Liver (tissue), 3 donors: ENCODE results near the gene OR2T10.

Experiments
- FOXA1 ChIP-seq: IDR thresholded peaks from 2 replicates; pipeline ENCODE4 v1.6.1; 2016; ENCODE audit warnings: antibody characterized with exemption
- FOXA2 ChIP-seq: IDR thresholded peaks from 2 replicates; pipeline ENCODE4 v1.6.1; 2016; ENCODE audit warnings: antibody characterized with exemption
- GABPA ChIP-seq, 2 donors: IDR thresholded peaks in 1 of 2; conservative IDR thresholded peaks in 1 of 2; 2 replicates each; pipeline ENCODE4 v1.6.1; 2016; ENCODE audit warnings: antibody characterized with exemption in 2 of 2, mild to moderate bottlenecking in 1 of 2, moderate library complexity in 1 of 2
- HNF4A ChIP-seq, 2 donors: conservative IDR thresholded peaks; 2 replicates each; pipeline ENCODE4 v1.6.1; 2016; ENCODE audit warnings: antibody characterized with exemption in 2 of 2, mild to moderate bottlenecking in 2 of 2
- RAD21 ChIP-seq, 2 donors: IDR thresholded peaks; 2 replicates each; pipeline ENCODE4 v1.6.1; 2016; ENCODE audit warnings: antibody characterized with exemption in 2 of 2, mild to moderate bottlenecking in 2 of 2
- RXRA ChIP-seq, 2 donors: IDR thresholded peaks; 2 replicates each; pipeline ENCODE4 v1.6.1; 2017 to 2018; ENCODE audit warnings: antibody characterized with exemption in 2 of 2, mild to moderate bottlenecking in 1 of 2
- SP1 ChIP-seq: IDR thresholded peaks from 2 replicates; pipeline ENCODE4 v1.6.1; 2018; ENCODE audit warnings: antibody characterized with exemption, mild to moderate bottlenecking
- TF ChIP-seq, protein P1 (sequence below): IDR thresholded peaks from 2 replicates; pipeline ENCODE4 v1.6.1; 2016; ENCODE audit warnings: antibody characterized with exemption
- TF ChIP-seq, protein P2 (sequence below): fragments of 150-350 bp; IDR thresholded peaks from 2 replicates; pipeline ENCODE4 v1.5.1; 2017; ENCODE audit warnings: improper control_type of control experiment, low read depth, low read length; ENCODE audit not compliant: missing input control
- TF ChIP-seq, protein P3 (sequence below): IDR thresholded peaks from 2 replicates; pipeline ENCODE4 v1.6.1; 2016; ENCODE audit warnings: antibody characterized with exemption
- TF ChIP-seq, protein P4 (sequence below): IDR thresholded peaks from 2 replicates; pipeline ENCODE4 v1.6.1; 2016; ENCODE audit warnings: antibody characterized with exemption, mild to moderate bottlenecking
- donor health status: healthy.
- donor health status: healthy.

DNA sequence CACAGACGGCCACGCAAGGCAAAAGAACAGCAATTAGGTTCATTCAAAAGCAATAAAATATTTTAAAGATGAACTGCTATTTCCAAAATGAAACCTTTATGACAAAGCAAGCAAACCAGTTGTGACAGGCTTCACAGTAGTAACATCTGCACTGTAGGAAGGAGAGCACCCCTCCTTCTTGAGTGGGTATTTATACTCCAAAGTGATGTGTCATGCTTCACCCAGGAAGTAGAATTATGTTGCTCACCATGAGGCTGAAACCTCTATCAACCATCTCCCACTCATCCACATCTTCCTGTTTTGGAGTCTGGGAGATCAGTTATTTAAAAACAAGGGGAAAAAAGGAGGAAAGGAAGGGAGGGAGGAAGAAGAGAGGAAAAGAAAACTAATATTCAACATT is 885 bp downstream of the OR2T10 start:
- TF ChIP-seq, protein P1, sequence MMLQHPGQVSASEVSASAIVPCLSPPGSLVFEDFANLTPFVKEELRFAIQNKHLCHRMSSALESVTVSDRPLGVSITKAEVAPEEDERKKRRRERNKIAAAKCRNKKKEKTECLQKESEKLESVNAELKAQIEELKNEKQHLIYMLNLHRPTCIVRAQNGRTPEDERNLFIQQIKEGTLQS = no peak
- TF ChIP-seq, protein P2, sequence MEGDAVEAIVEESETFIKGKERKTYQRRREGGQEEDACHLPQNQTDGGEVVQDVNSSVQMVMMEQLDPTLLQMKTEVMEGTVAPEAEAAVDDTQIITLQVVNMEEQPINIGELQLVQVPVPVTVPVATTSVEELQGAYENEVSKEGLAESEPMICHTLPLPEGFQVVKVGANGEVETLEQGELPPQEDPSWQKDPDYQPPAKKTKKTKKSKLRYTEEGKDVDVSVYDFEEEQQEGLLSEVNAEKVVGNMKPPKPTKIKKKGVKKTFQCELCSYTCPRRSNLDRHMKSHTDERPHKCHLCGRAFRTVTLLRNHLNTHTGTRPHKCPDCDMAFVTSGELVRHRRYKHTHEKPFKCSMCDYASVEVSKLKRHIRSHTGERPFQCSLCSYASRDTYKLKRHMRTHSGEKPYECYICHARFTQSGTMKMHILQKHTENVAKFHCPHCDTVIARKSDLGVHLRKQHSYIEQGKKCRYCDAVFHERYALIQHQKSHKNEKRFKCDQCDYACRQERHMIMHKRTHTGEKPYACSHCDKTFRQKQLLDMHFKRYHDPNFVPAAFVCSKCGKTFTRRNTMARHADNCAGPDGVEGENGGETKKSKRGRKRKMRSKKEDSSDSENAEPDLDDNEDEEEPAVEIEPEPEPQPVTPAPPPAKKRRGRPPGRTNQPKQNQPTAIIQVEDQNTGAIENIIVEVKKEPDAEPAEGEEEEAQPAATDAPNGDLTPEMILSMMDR = no peak
- TF ChIP-seq FOXA1 (no peak), RAD21 (IDR thresholded peaks at IDR 0.05) (no peak), RXRA (IDR thresholded peaks at IDR 0.05) (no peak), SP1 (no peak), GABPA (IDR thresholded peaks at IDR 0.05 in 1 of 2, conservative IDR thresholded peaks at IDR 0.05 in 1 of 2) (no peak), HNF4A (conservative IDR thresholded peaks at IDR 0.05) (no peak), FOXA2 (no peak)
- TF ChIP-seq, protein P3, sequence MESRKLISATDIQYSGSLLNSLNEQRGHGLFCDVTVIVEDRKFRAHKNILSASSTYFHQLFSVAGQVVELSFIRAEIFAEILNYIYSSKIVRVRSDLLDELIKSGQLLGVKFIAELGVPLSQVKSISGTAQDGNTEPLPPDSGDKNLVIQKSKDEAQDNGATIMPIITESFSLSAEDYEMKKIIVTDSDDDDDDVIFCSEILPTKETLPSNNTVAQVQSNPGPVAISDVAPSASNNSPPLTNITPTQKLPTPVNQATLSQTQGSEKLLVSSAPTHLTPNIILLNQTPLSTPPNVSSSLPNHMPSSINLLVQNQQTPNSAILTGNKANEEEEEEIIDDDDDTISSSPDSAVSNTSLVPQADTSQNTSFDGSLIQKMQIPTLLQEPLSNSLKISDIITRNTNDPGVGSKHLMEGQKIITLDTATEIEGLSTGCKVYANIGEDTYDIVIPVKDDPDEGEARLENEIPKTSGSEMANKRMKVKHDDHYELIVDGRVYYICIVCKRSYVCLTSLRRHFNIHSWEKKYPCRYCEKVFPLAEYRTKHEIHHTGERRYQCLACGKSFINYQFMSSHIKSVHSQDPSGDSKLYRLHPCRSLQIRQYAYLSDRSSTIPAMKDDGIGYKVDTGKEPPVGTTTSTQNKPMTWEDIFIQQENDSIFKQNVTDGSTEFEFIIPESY = no peak
- TF ChIP-seq, protein P4, sequence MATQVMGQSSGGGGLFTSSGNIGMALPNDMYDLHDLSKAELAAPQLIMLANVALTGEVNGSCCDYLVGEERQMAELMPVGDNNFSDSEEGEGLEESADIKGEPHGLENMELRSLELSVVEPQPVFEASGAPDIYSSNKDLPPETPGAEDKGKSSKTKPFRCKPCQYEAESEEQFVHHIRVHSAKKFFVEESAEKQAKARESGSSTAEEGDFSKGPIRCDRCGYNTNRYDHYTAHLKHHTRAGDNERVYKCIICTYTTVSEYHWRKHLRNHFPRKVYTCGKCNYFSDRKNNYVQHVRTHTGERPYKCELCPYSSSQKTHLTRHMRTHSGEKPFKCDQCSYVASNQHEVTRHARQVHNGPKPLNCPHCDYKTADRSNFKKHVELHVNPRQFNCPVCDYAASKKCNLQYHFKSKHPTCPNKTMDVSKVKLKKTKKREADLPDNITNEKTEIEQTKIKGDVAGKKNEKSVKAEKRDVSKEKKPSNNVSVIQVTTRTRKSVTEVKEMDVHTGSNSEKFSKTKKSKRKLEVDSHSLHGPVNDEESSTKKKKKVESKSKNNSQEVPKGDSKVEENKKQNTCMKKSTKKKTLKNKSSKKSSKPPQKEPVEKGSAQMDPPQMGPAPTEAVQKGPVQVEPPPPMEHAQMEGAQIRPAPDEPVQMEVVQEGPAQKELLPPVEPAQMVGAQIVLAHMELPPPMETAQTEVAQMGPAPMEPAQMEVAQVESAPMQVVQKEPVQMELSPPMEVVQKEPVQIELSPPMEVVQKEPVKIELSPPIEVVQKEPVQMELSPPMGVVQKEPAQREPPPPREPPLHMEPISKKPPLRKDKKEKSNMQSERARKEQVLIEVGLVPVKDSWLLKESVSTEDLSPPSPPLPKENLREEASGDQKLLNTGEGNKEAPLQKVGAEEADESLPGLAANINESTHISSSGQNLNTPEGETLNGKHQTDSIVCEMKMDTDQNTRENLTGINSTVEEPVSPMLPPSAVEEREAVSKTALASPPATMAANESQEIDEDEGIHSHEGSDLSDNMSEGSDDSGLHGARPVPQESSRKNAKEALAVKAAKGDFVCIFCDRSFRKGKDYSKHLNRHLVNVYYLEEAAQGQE = no peak
